HG03469 (cell line): Measurements from ENCODE around the gene ZNF554.
"Not testable (repeated sequence)": the region's sequence is repeated elsewhere in the genome, so short reads cannot be mapped to it uniquely, and the experiment has no call there.

Experiments
- ATAC-seq: cut with Tn5 transposase; IDR thresholded peaks from one replicate; pipeline ENCODE4 v1.9.1; 2021; ENCODE audit warnings: mild to moderate bottlenecking, moderate library complexity, moderate number of reproducible peaks; ENCODE audit not compliant: unreplicated experiment

The ZNF554 gene

GRCh38 chr19:2865334-2866100, 45.8 kb downstream of the ZNF554 start:
- no peak for ATAC-seq

- no peak for ATAC-seq
These were observed 46.9 kb downstream of the ZNF554 start for GRCh38 chr19:2866495-2867024.

GRCh38 chr19:2867025-2867991, 47.6 kb downstream of the ZNF554 start, which contains the start of gene ZNF556:
TSS of gene ZNF556 (plus strand) at chr19:2867335. CDS start at chr19:2867422, 87 bp downstream.
- no peak for ATAC-seq

GRCh38 chr19:2869618-2870017, 50.0 kb downstream of the ZNF554 start:
- ATAC-seq, result no peak

- ATAC-seq, result not testable (repeated sequence)
These were observed 52.5 kb downstream of the ZNF554 start for GRCh38 chr19:2872175-2872574.

GRCh38 chr19:2877398-2878331, 58.0 kb downstream of the ZNF554 start:
- no peak for ATAC-seq

GRCh38 chr19:2883686-2884439, 64.2 kb downstream of the ZNF554 start:
- no peak for ATAC-seq

GRCh38 chr19:2885736-2886135, 66.1 kb downstream of the ZNF554 start:
- no peak for ATAC-seq
